ENCODE measurements around the gene CLCA4.

CLCA4 gene

DNA sequence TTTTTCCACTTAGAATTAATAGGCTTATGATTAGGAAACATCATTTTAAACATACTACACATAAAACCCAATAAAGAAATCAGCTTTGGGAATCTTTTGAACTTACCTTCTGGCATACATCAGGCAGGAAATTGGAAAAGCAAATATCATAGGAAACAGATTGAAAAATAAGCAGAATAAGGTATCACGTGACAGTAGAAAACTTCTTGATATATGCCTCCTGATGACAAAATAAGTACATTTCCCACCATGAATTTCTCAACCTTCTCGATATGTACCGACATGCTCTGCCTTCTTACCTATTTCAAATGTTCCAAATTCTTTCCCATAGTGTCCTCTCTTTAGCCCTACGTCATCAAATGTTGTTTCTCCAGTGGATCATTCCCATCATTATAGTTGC, 72.4 kb downstream of the CLCA4 start:
- no peak for DNase-seq

DNA sequence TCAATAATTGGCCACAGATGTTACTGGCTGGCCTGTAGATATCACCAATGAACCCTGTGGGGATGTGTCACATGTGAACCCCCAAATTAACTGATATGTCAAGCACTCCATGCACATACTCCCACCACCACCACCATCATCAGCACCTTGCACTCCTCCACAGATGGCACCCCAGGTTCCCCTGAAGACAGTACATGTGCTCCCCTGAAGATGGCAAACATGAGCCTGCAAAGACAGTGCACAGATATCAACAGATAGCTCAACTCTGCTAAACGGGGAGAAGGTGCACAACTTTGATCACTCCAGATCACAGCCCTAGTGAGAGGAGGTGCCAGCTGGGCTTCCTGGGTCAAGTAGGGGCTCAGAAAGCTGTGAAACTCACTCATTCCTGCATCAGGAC, 74.4 kb downstream of the CLCA4 start:
- DNase-seq: no peak
